Mesothelial cell of epicardium (in vitro differentiated cells): Measurements from ENCODE around the gene VPS16. TPM values are rescaled to one million over a fixed set of nuclear protein-coding genes. Genes with fewer than 3 reads are reported as not detected.

ENCODE experiments used
- DNase-seq, 2 experiments: peaks; one replicate each; pipeline ENCODE4 v3.0.0; 2021; ENCODE audit warnings: low spot score in 2 of 2; ENCODE audit not compliant: unreplicated experiment in 2 of 2
- H3K27ac Mint-ChIP-seq: 2 replicates; pipeline ENCODE4 v1.8.0; 2021; ENCODE audit warnings: mixed read lengths
- H3K27me3 Mint-ChIP-seq: 2 replicates; pipeline ENCODE4 v1.8.0; 2021; ENCODE audit warnings: low read depth, mixed read lengths
- H3K36me3 Mint-ChIP-seq: 2 replicates; pipeline ENCODE4 v1.8.0; 2021; ENCODE audit warnings: mixed read lengths
- H3K4me1 Mint-ChIP-seq: 2 replicates; pipeline ENCODE4 v1.8.0; 2021; ENCODE audit warnings: mixed read lengths
- H3K4me3 Mint-ChIP-seq: 2 replicates; pipeline ENCODE4 v1.8.0; 2021; ENCODE audit warnings: mild to moderate bottlenecking, moderate library complexity, mixed read lengths
- H3K9me3 Mint-ChIP-seq: 2 replicates; pipeline ENCODE4 v1.8.0; 2021; ENCODE audit warnings: mixed read lengths
- total RNA-seq: library from RNA; stranded (reverse); gene quantifications from 3 replicates; pipeline ENCODE4 v1.2.1, GENCODE V29; 2021
- TF ChIP-seq, protein P1 (sequence below): fragments of 200-600 bp; sonication (generic); IDR thresholded peaks from one replicate; pipeline ENCODE4 v1.5.0; 2021; ENCODE audit warnings: antibody characterized with exemption; ENCODE audit not compliant: unreplicated experiment

Gene VPS16
- total RNA-seq, 1 donor from 2014 or later = 51.6 TPM

DNA sequence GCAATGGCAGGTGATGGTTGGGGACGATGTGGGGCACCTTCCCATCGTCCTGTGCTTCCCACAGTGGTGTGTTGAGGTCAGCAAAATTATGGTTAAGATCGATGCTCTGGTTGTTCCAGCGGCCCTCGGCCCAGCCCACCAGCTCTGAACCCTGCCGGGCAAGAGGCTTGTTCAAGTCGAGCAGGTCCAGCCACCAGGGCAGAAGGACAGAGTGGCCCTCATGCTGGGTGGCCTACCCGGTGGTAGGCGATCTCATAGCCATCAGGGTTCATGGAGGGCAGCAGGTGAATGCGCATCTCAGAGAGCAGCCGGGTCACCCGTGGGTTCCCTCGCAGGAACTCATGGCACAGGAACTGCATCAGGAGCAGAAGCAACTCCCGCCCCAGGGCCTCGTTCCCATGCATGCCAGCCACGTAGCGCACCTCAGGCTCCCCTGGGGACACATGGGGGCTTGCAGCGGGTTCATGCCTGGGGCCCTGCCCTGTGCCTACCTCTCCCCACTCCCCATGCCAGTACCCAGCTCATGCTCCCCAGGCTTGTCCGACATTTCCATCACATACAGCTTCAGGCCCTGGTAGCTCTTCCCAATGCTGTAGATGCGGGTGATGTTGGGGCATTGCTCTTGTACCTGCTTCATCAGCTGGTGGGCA lies 44.4 kb upstream of the VPS16 start:
- DNase-seq = no peak
- TF ChIP-seq, protein P1, sequence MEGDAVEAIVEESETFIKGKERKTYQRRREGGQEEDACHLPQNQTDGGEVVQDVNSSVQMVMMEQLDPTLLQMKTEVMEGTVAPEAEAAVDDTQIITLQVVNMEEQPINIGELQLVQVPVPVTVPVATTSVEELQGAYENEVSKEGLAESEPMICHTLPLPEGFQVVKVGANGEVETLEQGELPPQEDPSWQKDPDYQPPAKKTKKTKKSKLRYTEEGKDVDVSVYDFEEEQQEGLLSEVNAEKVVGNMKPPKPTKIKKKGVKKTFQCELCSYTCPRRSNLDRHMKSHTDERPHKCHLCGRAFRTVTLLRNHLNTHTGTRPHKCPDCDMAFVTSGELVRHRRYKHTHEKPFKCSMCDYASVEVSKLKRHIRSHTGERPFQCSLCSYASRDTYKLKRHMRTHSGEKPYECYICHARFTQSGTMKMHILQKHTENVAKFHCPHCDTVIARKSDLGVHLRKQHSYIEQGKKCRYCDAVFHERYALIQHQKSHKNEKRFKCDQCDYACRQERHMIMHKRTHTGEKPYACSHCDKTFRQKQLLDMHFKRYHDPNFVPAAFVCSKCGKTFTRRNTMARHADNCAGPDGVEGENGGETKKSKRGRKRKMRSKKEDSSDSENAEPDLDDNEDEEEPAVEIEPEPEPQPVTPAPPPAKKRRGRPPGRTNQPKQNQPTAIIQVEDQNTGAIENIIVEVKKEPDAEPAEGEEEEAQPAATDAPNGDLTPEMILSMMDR = no peak
- no peaks in the 10 kb centered on the region for H3K9me3 Mint-ChIP-seq
- H3K4me1 Mint-ChIP-seq = peaks cover 20% of the 10 kb centered on the region
- H3K27ac Mint-ChIP-seq = no peak overlapping the region
- no peak overlapping the region for H3K4me3 Mint-ChIP-seq
- H3K27me3 Mint-ChIP-seq = peaks cover 19% of the 10 kb centered on the region
- H3K36me3 Mint-ChIP-seq = peaks cover 15% of the 10 kb centered on the region

DNA sequence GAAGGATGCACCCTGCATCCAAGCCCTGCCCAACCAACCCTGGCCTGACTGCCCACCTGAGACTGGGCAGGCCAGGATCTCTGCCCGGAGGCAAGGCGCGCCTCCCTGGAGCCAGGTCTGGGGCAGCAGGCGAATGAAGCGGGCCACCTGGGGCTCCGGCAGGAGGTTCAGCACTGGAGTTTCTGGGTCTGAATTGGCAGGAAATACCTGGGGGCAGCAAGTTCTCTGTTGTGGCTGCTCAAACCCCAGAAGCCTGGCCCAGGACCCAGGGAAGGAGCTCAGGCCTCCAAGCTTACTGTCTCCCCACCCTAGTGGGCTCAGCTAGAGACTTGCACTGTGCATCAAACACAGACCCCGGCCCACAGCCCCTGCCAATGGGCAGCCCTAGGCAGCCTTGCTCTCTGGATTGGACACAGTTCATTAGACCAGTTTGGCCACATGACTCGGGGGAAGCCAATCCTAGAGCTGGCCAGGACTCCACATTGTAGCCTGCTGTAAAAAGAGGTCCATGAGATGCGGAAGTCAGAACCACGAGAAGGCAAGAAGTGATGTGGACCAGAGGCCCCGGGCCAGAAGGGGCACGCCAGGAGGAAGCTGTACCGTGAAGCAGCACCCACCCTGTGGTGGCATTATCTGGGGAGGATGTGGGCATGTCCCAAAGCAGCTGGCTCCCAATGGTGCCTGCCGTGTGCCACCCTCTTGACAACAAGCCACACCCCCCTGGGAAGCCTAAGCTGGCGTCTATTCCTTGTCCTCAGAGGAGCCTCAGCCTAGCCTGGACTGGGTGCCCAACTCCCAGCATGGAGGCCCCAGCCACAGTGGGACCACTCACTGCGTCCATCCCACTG lies 43.2 kb upstream of the VPS16 start:
- TF ChIP-seq, protein P1 = no peak
- Mint-ChIP-seq H3K27ac (no peak overlapping the region), H3K36me3 (peaks cover 15% of the 10 kb centered on the region), H3K4me3 (no peak overlapping the region), H3K9me3 (no peaks in the 10 kb centered on the region), H3K27me3 (peaks cover 24% of the 10 kb centered on the region), H3K4me1 (peaks cover 25% of the 10 kb centered on the region)
- no peak for DNase-seq

DNA sequence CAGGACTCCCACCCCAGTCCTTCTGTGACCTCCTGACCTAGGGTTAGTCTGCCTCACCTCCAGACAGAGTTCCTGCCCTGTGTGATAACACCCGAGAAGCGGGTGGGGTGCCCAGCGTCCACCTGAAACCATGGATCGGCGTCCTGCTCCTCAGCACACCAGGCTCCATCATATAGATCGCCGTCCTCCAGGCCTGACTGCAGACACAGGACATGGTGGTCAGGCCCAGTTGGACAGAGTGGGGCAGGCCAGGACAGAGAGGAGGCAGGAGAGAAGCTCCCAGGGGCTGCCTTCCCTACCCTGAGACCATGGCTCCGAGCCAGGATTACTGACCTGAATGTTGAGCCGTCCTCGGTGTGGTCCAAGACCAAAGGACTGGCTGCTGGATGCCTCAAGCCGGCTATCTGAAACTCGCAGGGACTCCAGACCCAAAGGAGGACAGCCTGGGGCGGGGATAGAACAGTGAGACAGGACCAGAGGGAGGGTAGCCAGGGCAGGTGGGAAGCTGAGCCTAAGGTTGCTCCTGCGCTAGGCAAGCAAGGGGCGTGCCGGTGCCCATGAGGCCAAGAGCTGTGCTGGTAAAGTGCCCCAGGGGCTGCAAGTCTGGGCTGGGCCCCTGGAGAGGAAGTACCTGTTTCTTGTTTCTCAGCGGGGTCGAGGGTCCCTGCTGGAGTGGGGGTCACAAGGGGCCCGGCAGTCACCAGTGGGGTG lies 42.3 kb upstream of the VPS16 start:
- Mint-ChIP-seq H3K9me3 (no peaks in the 10 kb centered on the region), H3K27me3 (peaks cover 31% of the 10 kb centered on the region), H3K4me3 (no peak overlapping the region), H3K36me3 (peaks cover 15% of the 10 kb centered on the region), H3K4me1 (peaks cover 25% of the 10 kb centered on the region), H3K27ac (no peak overlapping the region)
- TF ChIP-seq, protein P1 = no peak
- no peak for DNase-seq

DNA sequence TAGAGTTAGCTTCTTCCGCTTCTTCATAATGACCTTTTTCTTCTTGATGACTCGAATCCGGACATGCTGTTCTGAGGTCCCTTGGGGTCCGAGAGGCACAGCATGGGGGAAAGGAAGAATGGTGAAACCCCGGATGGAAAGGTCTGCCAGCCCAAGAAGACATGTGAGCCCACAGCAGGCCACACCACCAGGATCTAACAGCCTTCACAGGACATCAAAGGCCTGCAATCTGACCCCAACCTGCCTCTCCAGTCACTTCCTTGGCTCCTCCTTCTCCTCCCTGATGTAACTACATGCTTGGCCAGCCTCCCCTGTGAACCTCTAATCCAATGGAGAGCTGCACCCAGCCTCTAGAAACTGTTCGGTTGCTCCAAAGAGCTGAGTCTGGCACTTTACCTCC lies 41.7 kb upstream of the VPS16 start:
- no peak for DNase-seq
- Mint-ChIP-seq H3K27me3 (peaks cover 36% of the 10 kb centered on the region), H3K27ac (peak overlapping the region; percentile 84), H3K4me1 (peaks cover 25% of the 10 kb centered on the region), H3K9me3 (no peaks in the 10 kb centered on the region), H3K4me3 (peak overlapping the region; percentile 89), H3K36me3 (peaks cover 15% of the 10 kb centered on the region)
- TF ChIP-seq, protein P1 = no peak

DNA sequence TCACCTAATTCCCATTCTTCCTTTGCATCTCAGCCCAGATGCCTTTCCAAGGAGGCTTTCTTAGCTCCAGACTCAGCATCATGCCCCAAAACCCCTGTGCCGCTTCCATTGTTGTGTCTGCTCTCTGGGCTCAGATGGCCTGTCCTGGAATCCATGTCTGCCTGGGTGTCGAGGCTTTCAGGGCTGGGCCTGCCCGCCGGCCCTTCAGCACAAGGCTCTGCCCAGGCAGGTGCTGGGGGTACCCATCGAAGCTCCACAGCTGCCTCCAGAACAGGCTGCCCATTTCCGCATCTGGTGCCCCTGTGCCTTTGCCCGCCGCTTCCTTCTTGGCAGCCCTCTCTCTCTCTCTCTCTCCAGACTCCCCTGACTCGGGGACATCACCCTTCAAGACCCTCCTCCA lies 41.3 kb upstream of the VPS16 start:
- H3K4me1 Mint-ChIP-seq = peaks cover 26% of the 10 kb centered on the region
- DNase-seq = no peak
- peaks cover 41% of the 10 kb centered on the region for H3K27me3 Mint-ChIP-seq
- peak overlapping the region; percentile 84 for H3K27ac Mint-ChIP-seq
- no peaks in the 10 kb centered on the region for H3K9me3 Mint-ChIP-seq
- peaks cover 15% of the 10 kb centered on the region for H3K36me3 Mint-ChIP-seq
- TF ChIP-seq, protein P1 = no peak
- H3K4me3 Mint-ChIP-seq = peak overlapping the region; percentile 89
